HG03159 (cell line): ENCODE data around the gene TLCD2.
"Not testable (repeated sequence)": the region's sequence is repeated elsewhere in the genome, so short reads cannot be mapped to it uniquely, and the experiment has no call there.

Source experiments
- ATAC-seq: cut with Tn5 transposase; IDR thresholded peaks from one replicate; pipeline ENCODE4 v1.9.1; 2021; ENCODE audit warnings: mild to moderate bottlenecking, moderate library complexity; ENCODE audit not compliant: unreplicated experiment

TLCD2 gene, protein sequence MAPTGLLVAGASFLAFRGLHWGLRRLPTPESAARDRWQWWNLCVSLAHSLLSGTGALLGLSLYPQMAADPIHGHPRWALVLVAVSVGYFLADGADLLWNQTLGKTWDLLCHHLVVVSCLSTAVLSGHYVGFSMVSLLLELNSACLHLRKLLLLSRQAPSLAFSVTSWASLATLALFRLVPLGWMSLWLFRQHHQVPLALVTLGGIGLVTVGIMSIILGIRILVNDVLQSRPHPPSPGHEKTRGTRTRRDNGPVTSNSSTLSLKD

DNA sequence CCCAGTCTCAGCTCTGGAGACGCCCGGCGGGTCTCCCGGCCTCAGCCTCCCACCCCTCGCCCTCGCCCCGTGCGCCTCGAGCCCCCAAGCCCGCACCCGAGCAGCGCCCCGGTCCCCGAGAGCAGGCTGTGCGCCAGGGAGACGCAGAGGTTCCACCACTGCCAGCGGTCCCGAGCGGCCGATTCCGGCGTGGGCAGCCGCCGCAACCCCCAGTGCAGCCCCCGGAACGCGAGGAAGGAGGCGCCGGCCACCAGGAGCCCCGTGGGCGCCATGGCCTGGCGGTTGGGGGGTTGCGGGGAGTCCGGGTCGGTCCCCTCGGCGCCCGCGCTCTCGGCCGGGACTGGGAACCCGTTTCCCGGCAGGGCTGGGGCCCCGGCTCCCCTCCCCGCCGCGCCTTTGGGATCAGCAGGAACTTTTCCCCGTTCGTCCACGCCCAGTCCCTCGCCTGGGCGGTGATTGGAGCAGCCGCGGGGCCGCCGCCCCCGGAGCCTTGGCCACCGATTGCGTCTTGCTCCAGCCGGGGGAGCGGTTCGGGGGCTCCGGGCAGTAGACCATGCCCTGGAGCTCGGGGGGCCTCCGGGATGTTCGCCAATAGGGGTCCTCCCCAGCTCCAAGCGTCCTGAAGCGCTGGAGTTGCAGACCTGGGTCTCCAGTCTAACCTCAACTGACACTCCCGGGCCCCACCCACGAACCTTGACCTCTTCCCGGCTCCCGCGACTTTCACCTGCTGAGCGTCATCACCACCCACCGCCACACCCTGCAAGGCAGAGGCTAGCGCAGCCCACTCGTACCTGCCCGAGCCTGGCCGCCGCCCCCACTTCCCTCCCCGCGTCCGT is at the start of gene TLCD2:
TLCD2 (minus strand) TSS at position 407 of the 836 bp plus-strand sequence; CDS start at position 272, 135 bp downstream.
- ATAC-seq, result no peak

GRCh38 chr17:1759529-1759928 is 49.4 kb upstream of the TLCD2 start:
- no peak for ATAC-seq

DNA sequence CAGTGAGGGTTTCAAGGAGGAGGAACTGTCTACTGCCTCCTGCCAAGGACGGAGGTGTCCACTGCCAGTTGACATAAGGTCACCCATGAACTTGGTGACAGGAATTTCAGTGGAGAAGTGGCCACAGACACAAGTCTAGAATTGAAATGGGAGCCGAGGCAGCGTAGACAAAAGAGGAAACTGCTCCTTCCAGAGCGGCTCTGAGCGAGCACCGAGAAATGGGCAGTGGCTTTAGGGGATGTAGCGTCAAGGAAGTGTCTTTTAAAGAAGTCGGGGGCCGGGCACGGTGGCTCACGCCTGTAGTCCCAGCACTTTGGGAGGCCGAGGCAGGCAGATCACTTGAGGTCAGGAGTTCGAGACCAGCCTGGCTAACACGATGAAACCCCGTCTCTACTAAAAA is 48.6 kb upstream of the TLCD2 start:
- no peak for ATAC-seq

DNA sequence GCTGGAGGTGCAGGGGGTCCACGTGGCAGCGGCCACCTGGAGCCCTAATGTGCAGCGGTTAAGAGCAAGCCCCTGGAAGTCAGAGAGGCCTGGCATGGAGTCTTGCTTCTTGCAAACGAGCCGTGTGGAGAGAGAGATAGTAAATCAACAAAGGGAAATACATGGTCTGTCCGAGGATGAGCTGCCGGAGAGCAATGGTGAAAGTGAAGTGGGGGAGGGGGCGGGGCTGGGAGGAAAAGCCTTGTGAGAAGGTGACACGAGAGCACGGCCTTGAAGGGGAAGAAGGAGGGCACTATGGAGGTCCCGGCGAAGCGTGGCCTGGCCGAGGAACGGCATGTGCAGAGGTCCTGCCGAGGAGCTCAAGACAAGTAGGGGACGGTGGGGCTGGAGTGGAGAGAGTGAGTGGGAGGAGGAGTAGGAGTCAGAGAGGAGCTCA is 45.7 kb upstream of the TLCD2 start:
- ATAC-seq, result no peak

DNA sequence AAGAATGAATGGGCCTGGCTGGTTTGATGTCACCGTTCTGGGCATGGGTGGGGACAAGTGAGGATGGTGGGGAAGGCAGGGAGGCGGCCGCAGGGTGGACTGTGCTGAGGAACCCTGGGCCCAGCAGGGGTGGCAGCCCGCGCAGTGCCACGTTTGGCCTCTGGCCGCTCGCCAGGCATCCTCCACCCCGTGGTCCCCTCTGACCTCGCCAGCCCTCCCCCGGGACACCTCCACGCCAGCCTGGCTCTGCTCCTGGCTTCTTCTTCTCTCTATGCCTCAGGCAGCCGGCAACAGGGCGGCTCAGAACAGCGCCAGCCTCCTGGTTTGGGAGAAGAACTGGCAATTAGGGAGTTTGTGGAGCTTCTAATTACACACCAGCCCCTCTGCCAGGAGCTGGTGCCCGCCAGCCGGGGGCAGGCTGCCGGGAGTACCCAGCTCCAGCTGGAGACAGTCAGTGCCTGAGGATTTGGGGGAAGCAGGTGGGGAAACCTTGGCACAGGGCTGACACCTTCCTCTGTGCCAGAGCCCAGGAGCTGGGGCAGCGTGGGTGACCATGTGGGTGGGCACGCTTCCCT is 45.2 kb upstream of the TLCD2 start:
- no peak for ATAC-seq

DNA sequence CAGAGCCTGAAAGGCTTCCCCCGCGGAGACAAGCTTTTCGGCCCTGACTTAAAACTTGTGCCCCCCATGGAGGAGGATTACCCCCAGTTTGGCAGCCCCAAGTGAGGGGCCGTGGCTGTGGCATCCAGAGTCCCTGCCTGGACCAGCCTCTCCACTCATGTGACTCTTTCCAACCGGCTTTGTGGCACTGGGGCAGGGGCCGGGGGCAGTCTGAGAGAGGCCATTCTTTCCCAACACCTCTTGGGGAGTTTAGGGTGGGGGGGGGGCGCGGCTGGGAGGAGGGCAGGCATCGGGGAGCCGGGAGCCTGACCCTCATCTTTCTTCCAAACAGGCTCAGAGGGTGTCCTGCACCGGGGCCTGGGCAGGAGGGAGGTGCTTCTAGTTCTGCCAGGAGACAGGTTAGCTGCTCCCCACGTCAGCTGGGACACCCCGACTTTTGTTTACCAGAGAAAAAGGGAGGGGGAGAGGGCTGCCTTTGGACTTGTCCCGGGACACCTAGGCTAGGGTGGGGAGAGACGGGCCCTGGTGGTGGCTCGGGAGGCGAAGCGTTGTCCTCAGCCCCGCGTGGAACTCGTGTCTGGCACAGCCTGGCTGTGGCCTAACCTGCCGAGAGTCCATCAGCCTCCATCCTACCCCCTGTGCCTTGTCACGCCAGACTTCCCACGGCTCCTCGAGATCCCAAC is 44.4 kb upstream of the TLCD2 start:
- no peak for ATAC-seq

GRCh38 chr17:1753767-1754429 is 43.7 kb upstream of the TLCD2 start:
- no peak for ATAC-seq

- no peak for ATAC-seq
Observed at GRCh38 chr17:1752425-1753262, 42.5 kb upstream of the TLCD2 start.

GRCh38 chr17:1750628-1751027 is 40.5 kb upstream of the TLCD2 start:
- ATAC-seq, result no peak

DNA sequence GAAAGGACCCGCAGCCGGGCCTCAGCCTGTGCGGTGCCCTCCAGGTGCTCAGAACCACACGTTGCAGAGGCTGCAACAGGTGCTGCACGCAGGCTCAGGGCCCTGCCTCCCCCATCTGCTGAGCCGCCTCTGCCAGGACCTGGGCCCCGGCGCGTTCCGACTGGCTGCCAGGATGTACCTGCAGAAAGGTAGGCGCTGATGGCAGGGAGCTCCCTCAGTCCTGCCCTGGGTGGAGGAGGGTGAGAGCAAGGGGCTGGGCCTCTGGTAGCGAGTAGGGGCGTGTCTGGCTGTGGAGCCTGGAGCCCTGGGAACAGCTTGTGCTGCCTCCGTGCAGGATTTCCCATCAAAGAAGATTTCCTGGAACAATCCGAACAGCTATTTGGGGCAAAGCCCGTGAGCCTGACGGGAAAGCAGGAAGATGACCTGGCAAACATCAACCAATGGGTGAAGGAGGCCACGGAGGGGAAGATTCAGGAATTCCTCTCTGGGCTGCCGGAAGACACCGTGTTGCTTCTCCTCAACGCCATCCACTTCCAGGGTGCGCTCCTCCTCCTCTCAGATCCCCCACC is 36.9 kb upstream of the TLCD2 start:
- no peak for ATAC-seq

- ATAC-seq, result no peak
Observed at GRCh38 chr17:1745513-1746020, 35.4 kb upstream of the TLCD2 start.

- ATAC-seq, result no peak
Observed at GRCh38 chr17:1744551-1745512, 34.7 kb upstream of the TLCD2 start.

DNA sequence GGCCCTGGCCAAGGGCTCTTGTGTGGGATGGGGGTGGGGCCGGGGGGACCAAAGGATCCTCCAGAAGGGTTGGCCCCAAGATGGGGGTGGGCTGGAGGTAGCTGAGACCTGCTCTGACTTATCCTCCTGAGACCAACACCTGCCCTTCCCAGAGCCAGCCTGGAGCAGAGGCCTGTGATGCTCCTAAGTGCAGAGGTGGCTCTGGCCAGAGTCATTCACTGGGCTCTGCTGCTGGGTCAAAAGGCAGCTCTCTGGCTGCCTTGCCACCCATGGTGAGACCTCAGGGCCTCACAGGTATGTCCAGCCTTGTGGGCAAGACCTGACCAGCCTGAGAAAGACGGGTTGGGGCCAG is 32.9 kb upstream of the TLCD2 start:
- no peak for ATAC-seq

- ATAC-seq, result no peak
Observed at GRCh38 chr17:1742371-1743087, 32.4 kb upstream of the TLCD2 start, which contains the start of gene SERPINF2. TSS of gene SERPINF2 (plus strand) at chr17:1742871. CDS start at chr17:1744996, 2,125 bp downstream.

- ATAC-seq, result not testable (repeated sequence)
Observed at GRCh38 chr17:1741899-1742298, 31.7 kb upstream of the TLCD2 start.

- ATAC-seq, result no peak
Observed at GRCh38 chr17:1737531-1738291, 27.5 kb upstream of the TLCD2 start.
